Measurements from ENCODE around the gene RAMP3. TPM values are rescaled to one million over a fixed set of nuclear protein-coding genes. Genes with fewer than 3 reads are reported as not detected.

Gene RAMP3
- total and polyA plus RNA-seq, 10 of the 15 experiments (the other 5 are each of a cell fraction or from before 2014, with no cell fraction given), result not detected

GRCh38 chr7:45181286-45181960 is 23.8 kb downstream of the RAMP3 start (continued):
- TF ChIP-seq GABPA (IDR thresholded peaks at IDR 0.05; ENCODE audit: low read depth), result no peak
- no peak for TF ChIP-seq ZNF687 (IDR thresholded peaks at IDR 0.05)
- no peak for TF ChIP-seq HDGF (IDR thresholded peaks at IDR 0.05)
- no peak for TF ChIP-seq ESRRA (IDR thresholded peaks at IDR 0.05; ENCODE audit: low read length)
- TF ChIP-seq SRF (IDR thresholded peaks at IDR 0.05; ENCODE audit: low read depth in 2 of 2, low read length in 2 of 2), result no peak

GRCh38 chr7:45181991-45182855 is 24.6 kb downstream of the RAMP3 start:
- Histone ChIP-seq H3K9ac (ENCODE audit: control insufficient read depth, insufficient read depth, low read length) (no peak overlapping the region), H3K4me2 (ENCODE audit: control insufficient read depth, insufficient read depth) (no peak overlapping the region), H3K4me3 (no peak overlapping the region), H4K20me1 (ENCODE audit: control insufficient read depth, insufficient read depth) (no peaks in the 10 kb centered on the region), H3K27me3 (replicated peaks in 1 of 2; ENCODE audit: control insufficient read depth in 2 of 2, insufficient read depth in 2 of 2, low read length in 1 of 2) (no peaks in the 10 kb centered on the region; a peak in 1 of 4 replicates), H3K4me1 (ENCODE audit: control insufficient read depth, insufficient read depth, low read length) (no peaks in the 10 kb centered on the region), H3K36me3 (ENCODE audit: control insufficient read depth in 2 of 2, insufficient read depth in 2 of 2, low read length in 1 of 2) (no peaks in the 10 kb centered on the region), H3K9me3 (replicated peaks; ENCODE audit: control insufficient read depth, insufficient read depth, low read length) (no peaks in the 10 kb centered on the region), H3K79me2 (ENCODE audit: control insufficient read depth, insufficient read depth, low read length) (no peaks in the 10 kb centered on the region), H3K27ac (ENCODE audit: control insufficient read depth, insufficient read depth) (no peak overlapping the region), H2AFZ (ENCODE audit: control insufficient read depth, low read depth, low read length) (no peak overlapping the region)
- in situ Hi-C loops (cut with MboI) (no loop called here), intact Hi-C loops (cut with micrococcal nuclease; ENCODE audit: unreplicated experiment) (no loop called here)
- DNase-seq (ENCODE audit: low read depth, low spot score), result no peak
- RAD21 ChIA-PET (ENCODE audit: unreplicated experiment), result no interaction called here
- BruUV-seq (replicated peaks), result no TSS peak
- SMC1A ChIA-PET (ENCODE audit: uncharacterized antibody, unreplicated experiment), result no interaction called here
- CTCF ChIA-PET, result no interaction called here
- ATAC-seq, result no peak
- FAIRE-seq, result no peak
- POLR2A ChIA-PET, result interaction anchor here (1.0 kb wide), 1 partner anchor 24 kb away, joined by 3 read pairs; no protein-coding TSS in a partner anchor
- 32% methylated on average over 8 of the region's 8 CpGs for WGBS (ENCODE audit: insufficient coverage, insufficient replicate concordance, low lambda C conversion rate, missing lambda C conversion rate)
- TF ChIP-seq CREM (IDR thresholded peaks at IDR 0.05; ENCODE audit: low read depth) (no peak), PAX8 (IDR thresholded peaks at IDR 0.05) (no peak), SIX5 (IDR thresholded peaks at IDR 0.05; ENCODE audit: low read depth, low read length, severe bottlenecking) (no peak), YY1 (IDR thresholded peaks at IDR 0.05; ENCODE audit: low read depth, low read length) (no peak), MLLT1 (IDR thresholded peaks at IDR 0.05) (no peak), PBX3 (IDR thresholded peaks at IDR 0.05; ENCODE audit: insufficient replicate concordance, low read depth, low read length) (no peak), ZNF207 (IDR thresholded peaks at IDR 0.05; ENCODE audit: borderline replicate concordance) (no peak), ATF2 (IDR thresholded peaks at IDR 0.05; ENCODE audit: low read length) (no peak)

Measured in GM12878 (cell line).